Upper lobe of left lung (tissue), 6 donors: ENCODE measurements around the gene NTSR1. TPM values are rescaled to one million over a fixed set of nuclear protein-coding genes. Genes with fewer than 3 reads are reported as not detected.

Experiments used
- ATAC-seq, 2 donors: fragments of 200-7000 bp; cut with Tn5 transposase; one replicate each; pipeline ENCODE4 v1.9.1; 2022; ENCODE audit warnings: mild to moderate bottlenecking in 2 of 2, moderate library complexity in 2 of 2; ENCODE audit not compliant: low FRiP score in 2 of 2
- DNase-seq, 2 donors: peaks; one replicate each; pipeline ENCODE4 v3.0.0-alpha.2; 2019 to 2020
- H3K27ac ChIP-seq, 4 donors: fragments of 200-600 bp; sonication (generic); one replicate each; pipeline ENCODE4 v1.5.1; 2016 to 2019
- H3K27me3 ChIP-seq, 4 donors: fragments of 200-600 bp; sonication (generic); one replicate each; pipeline ENCODE4 v1.5.1; 2017 to 2019
- H3K36me3 ChIP-seq, 4 donors: fragments of 200-600 bp; sonication (generic); one replicate each; pipeline ENCODE4 v1.5.1; 2016 to 2019
- H3K4me1 ChIP-seq, 4 donors: fragments of 200-600 bp; sonication (generic); one replicate each; pipeline ENCODE4 v1.5.1; 2018 to 2019
- H3K4me3 ChIP-seq, 4 donors: fragments of 200-600 bp; sonication (generic); one replicate each; pipeline ENCODE4 v1.5.1; 2017 to 2019; ENCODE audit warnings: mild to moderate bottlenecking in 2 of 4, moderate library complexity in 1 of 4
- H3K9me3 ChIP-seq, 4 donors: fragments of 200-600 bp; sonication (generic); one replicate each; pipeline ENCODE4 v1.5.1; 2018 to 2019
- CTCF ChIP-seq, 6 experiments: fragments of 450-650 bp in 4 of 6; fragments of 200-600 bp in 2 of 6; sonication (generic) in 2 of 6; IDR thresholded peaks; one replicate each; pipeline ENCODE4 v1.5.1; 2016 to 2019; ENCODE audit warnings: antibody characterized with exemption in 6 of 6
- EP300 ChIP-seq, 4 donors: sonication (generic); formaldehyde crosslinking; IDR thresholded peaks; one replicate each; pipeline ENCODE4 v1.5.1; 2017; ENCODE audit warnings: antibody characterized with exemption in 4 of 4, control low read depth in 2 of 4
- POLR2A ChIP-seq, 4 donors: fragments of 450-650 bp; IDR thresholded peaks; one replicate each; pipeline ENCODE4 v1.5.1; 2016 to 2017; ENCODE audit warnings: antibody characterized with exemption in 4 of 4, mild to moderate bottlenecking in 2 of 4
- POLR2AphosphoS5 ChIP-seq, 2 donors: sonication (generic); formaldehyde crosslinking; IDR thresholded peaks; one replicate each; pipeline ENCODE4 v1.5.1; 2017; ENCODE audit warnings: antibody characterized with exemption in 2 of 2
- WGBS, 2 donors: methylation state at CpG; one replicate each; pipeline ENCODE4 v1.1.5; 2017 to 2018; 5-methylcytosine and 5-hydroxymethylcytosine counted together
- total RNA-seq, 6 donors: library from RNA; depleted of rRNA in 4 of 6; stranded (reverse); fragments of >200 nt in 4 of 6; gene quantifications; one replicate each; pipeline versions ENCODE4 v1.1.0 to v1.2.1, GENCODE V29; 2016 to 2021
- donor health status: DM: no; HTN: no; CAD: no; lungs with moderate emphysema.
- donor health status: DM: no; HTN: yes; CAD: no; lungs with severe emphysema.

Gene NTSR1
- total RNA-seq, 6 donors from 2014 or later: 0.20 to 1.4 (median 0.26) TPM; not detected in 1

DNA sequence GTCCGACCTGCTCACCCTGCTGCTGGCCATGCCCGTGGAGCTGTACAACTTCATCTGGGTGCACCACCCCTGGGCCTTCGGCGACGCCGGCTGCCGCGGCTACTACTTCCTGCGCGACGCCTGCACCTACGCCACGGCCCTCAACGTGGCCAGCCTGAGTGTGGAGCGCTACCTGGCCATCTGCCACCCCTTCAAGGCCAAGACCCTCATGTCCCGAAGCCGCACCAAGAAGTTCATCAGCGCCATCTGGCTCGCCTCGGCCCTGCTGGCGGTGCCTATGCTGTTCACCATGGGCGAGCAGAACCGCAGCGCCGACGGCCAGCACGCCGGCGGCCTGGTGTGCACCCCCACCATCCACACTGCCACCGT is 885 bp downstream of the NTSR1 start:
- peaks cover 0 to 3% (median 0%) of the 10 kb centered on the region in 4 donors for H3K9me3 ChIP-seq
- peak overlapping the region in 1 of 4 donors; percentile 32 for H3K4me3 ChIP-seq
- peaks cover 0 to 42% (median 20%) of the 10 kb centered on the region in 4 donors for H3K27me3 ChIP-seq
- WGBS, 2 donors: 75 to 84% methylated on average over 11 to 30 of the region's 30 CpGs
- no peak for ATAC-seq
- TF ChIP-seq POLR2AphosphoS5 (IDR thresholded peaks at IDR 0.05): no peak
- TF ChIP-seq EP300 (IDR thresholded peaks at IDR 0.05): no peak
- no peak for TF ChIP-seq CTCF (IDR thresholded peaks at IDR 0.05)
- TF ChIP-seq POLR2A (IDR thresholded peaks at IDR 0.05): no peak
- peaks cover 4 to 24% (median 6%) of the 10 kb centered on the region in 4 donors for H3K4me1 ChIP-seq
- no peak overlapping the region for H3K27ac ChIP-seq
- H3K36me3 ChIP-seq: no peaks in the 10 kb centered on the region
- peak in 1 of 2 donors; percentile 79 for DNase-seq

DNA sequence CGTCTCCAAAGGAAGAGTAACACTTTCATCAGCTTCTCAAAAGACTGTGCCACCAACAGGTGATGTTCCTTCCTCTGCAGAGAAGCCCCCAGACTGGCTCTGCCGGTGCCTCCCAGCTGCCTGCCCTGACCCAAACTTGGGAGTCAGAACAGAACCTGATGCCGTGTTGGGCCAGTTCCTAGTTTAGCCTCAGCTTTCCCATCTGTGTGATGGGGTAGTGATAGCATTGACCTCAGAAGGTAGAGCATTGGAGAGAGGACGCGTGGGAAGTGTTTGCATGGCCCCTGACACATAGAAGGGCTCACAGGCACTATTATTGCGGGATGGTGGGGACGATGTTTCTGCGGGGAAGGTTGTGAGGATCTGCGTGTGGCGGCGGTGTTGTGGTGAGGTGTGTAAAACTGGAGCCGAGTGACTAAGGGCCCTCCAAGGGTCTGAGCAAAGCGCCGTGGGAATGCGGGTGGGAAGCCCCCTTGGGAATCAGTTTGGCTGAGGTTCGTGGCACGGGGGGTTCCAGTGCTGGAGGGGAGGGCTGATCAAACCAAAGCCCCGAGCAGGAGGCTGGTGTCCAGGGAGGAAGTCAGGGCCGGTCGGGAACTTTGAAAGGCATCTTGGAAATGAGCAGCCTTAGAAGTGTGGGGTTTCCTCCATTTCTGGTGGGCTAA is 1.7 kb downstream of the NTSR1 start:
- DNase-seq: peak in 1 of 2 donors; percentile 24
- no peak for ATAC-seq
- WGBS, 2 donors: 73 to 77% methylated on average over 19 to 20 of the region's 20 CpGs
- H3K36me3 ChIP-seq: no peaks in the 10 kb centered on the region
- H3K4me3 ChIP-seq: peak overlapping the region in 1 of 4 donors; percentile 2
- peaks cover 0 to 42% (median 20%) of the 10 kb centered on the region in 4 donors for H3K27me3 ChIP-seq
- peaks cover 0 to 6% (median 0%) of the 10 kb centered on the region in 4 donors for H3K9me3 ChIP-seq
- H3K27ac ChIP-seq: no peak overlapping the region
- H3K4me1 ChIP-seq: peaks cover 0 to 18% (median 0%) of the 10 kb centered on the region in 4 donors
- TF ChIP-seq CTCF (IDR thresholded peaks at IDR 0.05) (no peak), POLR2A (IDR thresholded peaks at IDR 0.05) (no peak), POLR2AphosphoS5 (IDR thresholded peaks at IDR 0.05) (no peak), EP300 (IDR thresholded peaks at IDR 0.05) (no peak)

DNA sequence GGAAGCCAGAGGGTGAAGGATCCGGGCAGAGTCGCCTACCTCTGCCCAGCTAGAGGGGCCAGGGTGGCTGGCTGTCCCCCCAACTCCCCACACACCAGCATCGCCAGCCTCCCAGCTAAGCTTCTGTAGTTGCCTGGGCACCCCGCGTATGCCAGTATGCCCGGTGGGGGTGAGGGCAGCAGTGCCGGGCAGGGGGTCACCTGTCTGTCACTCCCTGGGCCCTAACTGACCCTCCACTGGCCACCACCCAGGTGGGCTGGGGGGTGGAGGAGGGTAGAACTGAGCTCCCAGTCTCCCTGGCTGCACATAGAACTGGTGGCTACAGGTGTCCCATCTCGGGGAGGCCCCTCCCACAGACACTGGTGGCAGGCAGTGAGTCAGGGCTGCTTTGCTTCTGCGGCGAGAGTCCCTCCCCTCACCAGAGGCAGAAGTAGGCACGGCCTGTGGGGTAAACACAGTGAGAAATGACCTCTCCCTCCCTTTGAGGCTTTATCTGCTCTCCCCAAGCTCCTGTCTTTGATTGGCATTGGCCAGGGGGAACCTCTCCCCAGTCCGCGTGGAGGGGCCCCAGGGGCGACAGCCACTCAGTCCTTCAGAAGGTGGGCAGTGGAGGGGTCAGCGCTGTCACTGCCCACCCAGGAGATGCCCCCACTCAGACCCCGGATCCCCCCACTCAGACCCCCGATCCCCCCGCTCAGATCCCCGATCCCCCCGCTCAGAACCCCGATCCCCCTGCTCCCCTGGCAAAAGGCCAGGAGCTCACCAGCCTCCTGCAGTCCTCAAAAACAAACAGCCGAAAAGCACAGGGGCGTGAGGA is 2.5 kb downstream of the NTSR1 start:
- H3K4me1 ChIP-seq: peaks cover 0 to 18% (median 0%) of the 10 kb centered on the region in 4 donors
- ATAC-seq (no peak), DNase-seq (peak in 1 of 2 donors; percentile 60)
- peaks cover 0 to 6% (median 0%) of the 10 kb centered on the region in 4 donors for H3K9me3 ChIP-seq
- 43 to 53% methylated on average over 10 to 21 of the region's 23 CpGs for WGBS, 2 donors
- H3K27ac ChIP-seq: no peak overlapping the region
- H3K4me3 ChIP-seq: peak overlapping the region in 1 of 4 donors; percentile 2
- peaks cover 0 to 42% (median 20%) of the 10 kb centered on the region in 4 donors for H3K27me3 ChIP-seq
- TF ChIP-seq POLR2A (IDR thresholded peaks at IDR 0.05) (no peak), EP300 (IDR thresholded peaks at IDR 0.05) (no peak), POLR2AphosphoS5 (IDR thresholded peaks at IDR 0.05) (no peak), CTCF (IDR thresholded peaks at IDR 0.05) (no peak)
- no peaks in the 10 kb centered on the region for H3K36me3 ChIP-seq

- DNase-seq (peak in 1 of 2 donors; percentile 62), ATAC-seq (no peak)
- peaks cover 0 to 6% (median 0%) of the 10 kb centered on the region in 4 donors for H3K9me3 ChIP-seq
- peaks cover 0 to 42% (median 20%) of the 10 kb centered on the region in 4 donors for H3K27me3 ChIP-seq
- H3K4me1 ChIP-seq: peaks cover 0 to 18% (median 0%) of the 10 kb centered on the region in 4 donors
- WGBS, 2 donors: 62 to 75% methylated on average over 3 to 23 of the region's 23 CpGs
- TF ChIP-seq EP300 (IDR thresholded peaks at IDR 0.05) (no peak), POLR2A (IDR thresholded peaks at IDR 0.05) (no peak), CTCF (IDR thresholded peaks at IDR 0.05) (no peak), POLR2AphosphoS5 (IDR thresholded peaks at IDR 0.05) (no peak)
- no peak overlapping the region for H3K27ac ChIP-seq
- H3K36me3 ChIP-seq: no peaks in the 10 kb centered on the region
- H3K4me3 ChIP-seq: no peak overlapping the region
These were observed 3.1 kb downstream of the NTSR1 start for GRCh38 chr20:62711703-62712101.
